ENCODE data around the gene GRAMD2B.

GRCh38 chr5:126492939-126493338 is 69.7 kb downstream of the GRAMD2B start:
- TF ChIP-seq CTCF (IDR thresholded peaks at IDR 0.05) (peak in 1 of 3 donors; percentile 5), POLR2A (IDR thresholded peaks at IDR 0.05) (no peak), POLR2AphosphoS5 (IDR thresholded peaks at IDR 0.05) (no peak)

All from breast epithelium (tissue), 3 donors.